ENCODE results near the gene PACS1.

DNA sequence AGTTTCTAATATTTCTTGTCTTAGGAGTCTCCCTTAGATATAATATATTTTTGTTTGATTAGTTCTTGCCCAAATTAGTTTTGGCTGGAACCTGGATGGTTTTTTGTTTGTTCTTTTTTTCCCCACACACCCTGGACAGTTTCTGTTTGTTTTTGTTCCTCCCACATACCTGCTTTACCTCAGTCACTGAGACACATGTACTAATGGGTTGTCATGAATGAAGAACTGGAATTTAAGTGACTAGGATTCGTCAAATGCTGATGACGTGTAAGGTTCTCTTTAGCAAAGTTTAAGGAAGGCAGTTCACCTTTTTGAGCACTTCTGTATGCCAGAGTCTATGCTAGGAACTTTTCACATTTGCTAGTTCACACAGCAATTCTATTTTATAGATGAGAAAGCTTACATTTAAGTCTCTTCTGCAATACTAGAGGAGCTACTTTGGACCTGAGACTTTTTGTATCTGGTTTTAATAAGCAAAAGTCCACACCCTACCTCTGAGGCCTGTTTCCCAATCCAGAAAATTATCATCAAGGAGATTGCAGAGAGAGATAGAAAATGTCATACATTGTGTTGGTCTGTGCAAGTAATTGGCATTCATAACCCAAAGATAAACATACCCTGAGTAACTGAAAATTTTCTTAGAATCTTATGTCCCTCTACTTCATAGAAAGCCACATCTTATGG lies 111.7 kb downstream of the PACS1 start:
- TF ChIP-seq, protein P1, sequence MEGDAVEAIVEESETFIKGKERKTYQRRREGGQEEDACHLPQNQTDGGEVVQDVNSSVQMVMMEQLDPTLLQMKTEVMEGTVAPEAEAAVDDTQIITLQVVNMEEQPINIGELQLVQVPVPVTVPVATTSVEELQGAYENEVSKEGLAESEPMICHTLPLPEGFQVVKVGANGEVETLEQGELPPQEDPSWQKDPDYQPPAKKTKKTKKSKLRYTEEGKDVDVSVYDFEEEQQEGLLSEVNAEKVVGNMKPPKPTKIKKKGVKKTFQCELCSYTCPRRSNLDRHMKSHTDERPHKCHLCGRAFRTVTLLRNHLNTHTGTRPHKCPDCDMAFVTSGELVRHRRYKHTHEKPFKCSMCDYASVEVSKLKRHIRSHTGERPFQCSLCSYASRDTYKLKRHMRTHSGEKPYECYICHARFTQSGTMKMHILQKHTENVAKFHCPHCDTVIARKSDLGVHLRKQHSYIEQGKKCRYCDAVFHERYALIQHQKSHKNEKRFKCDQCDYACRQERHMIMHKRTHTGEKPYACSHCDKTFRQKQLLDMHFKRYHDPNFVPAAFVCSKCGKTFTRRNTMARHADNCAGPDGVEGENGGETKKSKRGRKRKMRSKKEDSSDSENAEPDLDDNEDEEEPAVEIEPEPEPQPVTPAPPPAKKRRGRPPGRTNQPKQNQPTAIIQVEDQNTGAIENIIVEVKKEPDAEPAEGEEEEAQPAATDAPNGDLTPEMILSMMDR (conservative IDR thresholded peaks at IDR 0.05; ENCODE audit: low read length) = no peak
- TF ChIP-seq EZH2phosphoT487 (IDR thresholded peaks at IDR 0.05; ENCODE audit: borderline replicate concordance) = no peak
